GM21526 (cell line): ENCODE results near the gene SFR1.

Experiments
- ATAC-seq: cut with Tn5 transposase; IDR thresholded peaks from one replicate; pipeline ENCODE4 v1.9.1; 2021; ENCODE audit warnings: moderate library complexity; ENCODE audit not compliant: unreplicated experiment, low FRiP score

SFR1 gene

DNA sequence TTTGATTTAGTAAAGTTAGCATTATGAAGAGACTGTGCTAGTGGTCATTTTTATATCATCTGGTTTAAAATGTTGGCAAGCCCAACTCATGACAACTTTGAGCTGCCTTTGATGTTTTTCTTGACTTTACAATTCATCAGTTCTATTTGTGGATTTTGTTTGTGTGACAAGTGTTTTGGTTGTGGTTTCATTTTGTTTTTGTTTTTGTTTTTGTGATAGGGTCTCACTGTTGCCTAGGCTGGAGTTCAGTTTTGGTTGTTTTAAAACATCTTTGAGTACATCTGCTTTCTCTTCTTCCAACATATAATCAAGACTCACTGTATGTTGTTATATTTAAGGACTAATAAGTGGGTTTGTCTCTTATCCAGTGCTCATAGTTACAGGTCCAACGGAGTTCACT is 17.6 kb upstream of the SFR1 start:
- no peak for ATAC-seq

DNA sequence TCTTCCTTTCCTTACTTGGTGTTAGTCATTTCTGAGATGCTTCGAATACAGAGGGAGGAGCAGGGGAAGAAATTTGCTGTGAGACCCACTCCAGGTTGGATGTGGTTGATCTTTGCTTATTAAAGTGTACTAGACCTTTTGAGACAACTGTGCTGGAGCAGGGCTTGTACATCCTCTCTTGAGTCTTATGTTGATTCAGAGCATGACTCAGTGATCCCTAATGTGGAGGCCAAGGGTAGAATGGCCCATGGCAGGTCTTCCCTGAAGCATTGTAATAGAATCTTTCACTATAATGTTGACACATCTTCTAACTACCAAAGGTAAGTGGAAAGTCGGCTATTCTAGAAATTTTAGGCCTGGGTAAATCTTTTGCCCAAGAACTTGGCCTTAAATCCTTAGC is 17.0 kb upstream of the SFR1 start:
- ATAC-seq, result no peak

DNA sequence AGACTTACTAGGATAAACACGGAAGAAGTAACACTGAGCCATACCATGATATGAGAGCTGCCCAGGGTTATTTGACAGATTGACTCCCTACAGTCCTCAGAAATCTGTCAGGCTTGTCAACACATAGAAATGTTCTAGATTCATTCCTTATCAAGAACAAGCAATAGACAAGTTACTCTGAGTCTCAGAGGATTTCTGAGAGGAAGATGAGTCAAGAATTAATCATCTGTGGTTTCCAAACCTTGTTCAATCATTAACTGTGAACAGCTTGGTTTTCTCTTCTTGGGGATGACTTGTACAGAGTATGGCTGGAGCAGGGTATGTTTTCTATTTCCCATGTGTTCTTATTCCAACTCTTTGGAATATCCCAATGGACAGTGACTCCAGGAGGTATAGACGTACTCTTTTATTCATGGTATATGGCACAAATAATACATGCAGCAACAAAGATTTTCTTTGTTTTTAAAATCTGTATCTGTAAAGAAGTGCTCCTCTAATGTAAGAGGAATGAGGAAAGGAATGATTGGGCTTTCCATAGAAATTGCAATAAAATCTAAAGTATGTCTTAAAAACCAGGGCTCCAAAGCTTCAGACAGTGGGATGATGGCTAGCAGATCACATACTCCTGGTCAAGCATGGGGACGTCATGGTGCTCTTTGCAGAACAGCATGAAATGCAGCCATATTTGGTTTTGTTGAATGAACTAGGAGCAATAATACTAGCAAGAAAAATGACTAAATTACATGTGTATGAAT is 11.9 kb upstream of the SFR1 start:
- ATAC-seq, result no peak

DNA sequence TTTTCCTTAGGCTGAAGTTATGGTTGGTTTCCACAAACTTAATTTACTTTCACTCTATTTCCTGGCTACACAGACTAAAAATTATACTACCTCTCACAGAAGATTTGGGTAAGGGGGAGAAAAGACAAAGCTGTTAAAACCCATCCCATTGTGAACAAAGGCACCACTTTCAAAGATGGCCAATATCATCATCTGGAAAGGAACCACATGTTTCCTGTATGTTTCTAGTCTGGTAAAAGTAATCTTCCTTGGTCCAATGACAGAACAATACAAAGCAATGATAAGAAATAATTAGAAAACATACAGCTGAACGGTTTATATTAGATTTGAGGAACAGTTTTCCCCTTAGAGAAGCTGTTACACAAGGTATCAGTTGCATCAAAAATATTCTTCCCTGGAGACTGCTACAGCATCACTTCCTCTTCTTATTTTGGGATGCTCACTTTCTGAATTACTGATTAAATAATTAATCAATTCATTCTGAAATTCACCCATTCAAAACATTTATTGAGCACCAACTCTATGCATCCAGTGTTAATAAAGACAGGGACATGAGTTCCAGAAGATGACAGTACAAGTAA is 8.5 kb upstream of the SFR1 start:
- ATAC-seq, result no peak

DNA sequence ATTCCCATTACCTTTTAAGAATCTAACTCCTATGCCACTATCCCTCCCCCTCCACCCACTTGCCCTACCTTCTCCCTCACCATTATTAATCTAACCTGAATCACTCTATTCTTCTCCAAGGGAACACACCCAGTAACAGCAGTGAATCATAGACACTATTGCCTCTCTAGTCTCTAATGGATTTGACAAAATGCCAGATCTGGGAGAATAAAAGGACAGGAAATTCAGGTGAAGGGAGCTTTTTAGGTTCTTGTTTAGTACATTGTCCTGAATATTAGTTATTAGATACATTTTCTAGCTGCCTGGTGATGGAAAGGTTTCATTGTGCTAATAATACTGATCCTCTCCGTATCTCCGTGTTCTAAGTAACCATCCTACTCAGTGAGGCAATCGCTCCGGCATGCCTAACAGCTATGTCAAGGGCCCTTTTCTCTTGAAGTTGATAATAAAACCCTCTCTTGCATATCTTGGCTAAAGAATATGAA is 4.1 kb upstream of the SFR1 start:
- ATAC-seq, result no peak

DNA sequence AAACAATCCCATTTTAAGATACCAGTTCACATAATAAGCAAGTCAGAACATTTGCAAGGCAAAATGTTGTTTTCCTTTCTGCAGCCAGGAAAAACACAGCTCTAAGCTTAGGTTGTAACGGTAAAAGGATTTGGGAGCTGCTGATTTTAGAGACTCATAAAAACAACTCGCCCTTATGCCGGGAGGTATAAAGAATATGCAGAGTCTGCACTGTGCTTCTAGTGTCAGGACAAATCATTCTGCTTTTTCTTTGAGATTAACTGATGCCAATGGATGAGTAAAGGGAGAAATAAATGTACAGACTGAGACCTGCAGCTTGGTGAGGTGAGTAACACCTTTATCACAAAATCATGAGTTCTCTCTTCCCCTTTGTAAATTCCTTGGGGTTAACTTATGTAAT is 2.0 kb upstream of the SFR1 start:
- ATAC-seq, result no peak

DNA sequence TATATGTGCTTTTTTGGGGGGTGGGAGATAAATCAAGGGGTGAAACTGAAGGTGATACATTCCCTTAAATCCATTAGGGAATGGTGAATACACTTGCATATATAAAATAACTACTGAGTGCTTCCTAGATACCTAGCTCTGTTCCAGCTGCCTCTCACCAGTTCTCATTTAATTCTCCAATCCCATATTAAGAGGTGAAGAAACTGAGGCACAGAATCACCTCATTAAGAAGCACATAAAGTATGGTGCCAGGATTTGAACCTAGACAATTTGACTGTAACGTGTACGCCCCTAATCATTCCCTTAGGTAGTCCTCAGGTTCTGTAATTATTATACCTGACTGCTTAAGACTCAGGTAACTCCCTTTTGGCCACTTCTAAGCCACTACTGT is 1.5 kb upstream of the SFR1 start:
- ATAC-seq, result no peak

DNA sequence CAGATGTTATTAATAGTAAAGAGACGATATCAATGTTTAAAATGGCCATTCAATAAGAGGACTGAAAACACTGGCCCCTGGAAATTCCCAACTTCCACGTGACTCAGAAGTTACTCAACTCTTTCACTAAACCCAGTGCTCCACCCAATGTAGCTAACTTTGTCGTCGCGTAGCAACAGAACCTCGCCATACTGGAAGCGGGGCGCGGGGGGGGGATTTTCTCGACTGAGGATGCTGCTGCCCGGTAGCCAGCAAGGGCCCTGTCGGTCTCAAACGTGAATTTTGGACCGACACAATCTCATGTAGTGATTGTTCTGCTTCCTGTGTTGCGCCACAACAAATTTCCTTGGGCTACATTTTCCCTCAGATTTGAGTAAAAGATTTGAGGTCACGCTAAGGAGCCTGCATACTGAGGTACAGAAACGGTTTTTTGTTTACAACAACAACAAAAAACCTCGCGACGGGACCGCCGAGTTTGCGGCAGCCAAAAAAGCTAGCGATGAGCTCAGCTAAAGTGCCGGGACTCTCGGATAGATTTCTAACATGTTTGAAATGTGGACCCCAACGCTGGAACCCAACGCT is 977 bp upstream of the SFR1 start:
- ATAC-seq, result peak; percentile 32

DNA sequence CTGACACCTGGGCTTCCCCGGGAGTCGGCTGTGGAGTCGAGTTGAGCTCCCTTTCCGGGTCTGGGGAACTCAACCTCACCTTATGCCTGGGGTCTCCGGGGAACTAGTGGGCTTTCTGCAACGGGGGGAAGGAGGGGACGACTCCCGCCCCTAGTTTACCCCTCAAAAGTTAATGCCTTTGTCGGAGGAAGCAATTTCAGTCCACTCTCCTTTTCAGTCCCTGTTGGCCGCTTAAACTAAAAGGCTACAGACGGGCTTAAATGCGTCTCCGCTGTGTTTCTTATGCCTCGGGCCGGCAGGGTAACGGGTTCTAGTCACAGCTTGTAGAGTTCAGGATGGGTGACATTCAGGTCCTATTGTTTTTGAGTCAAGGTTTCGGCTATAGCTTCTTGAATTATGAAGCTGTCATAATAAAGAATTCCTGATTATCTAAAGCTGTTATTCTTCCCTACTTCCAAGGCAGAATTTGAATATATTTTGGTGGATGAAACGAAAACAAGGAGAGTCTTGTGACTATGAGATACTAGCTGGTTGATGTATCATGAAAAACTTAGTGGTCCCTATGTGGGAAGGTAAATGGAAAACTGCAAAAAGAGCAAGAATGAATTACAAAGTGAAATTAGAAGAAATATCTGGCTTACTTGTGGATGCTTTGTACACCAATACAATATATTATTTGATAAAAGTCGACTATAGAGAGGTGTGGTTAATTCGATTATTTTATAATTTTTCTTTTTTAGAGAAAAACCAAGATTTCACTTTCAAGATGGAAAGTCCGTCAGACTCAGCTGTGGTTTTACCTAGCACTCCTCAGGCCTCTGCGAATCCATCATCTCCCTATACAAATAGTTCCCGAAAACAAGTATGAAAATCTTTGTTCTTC is 495 bp downstream of the SFR1 start:
- ATAC-seq, result peak; percentile 4

DNA sequence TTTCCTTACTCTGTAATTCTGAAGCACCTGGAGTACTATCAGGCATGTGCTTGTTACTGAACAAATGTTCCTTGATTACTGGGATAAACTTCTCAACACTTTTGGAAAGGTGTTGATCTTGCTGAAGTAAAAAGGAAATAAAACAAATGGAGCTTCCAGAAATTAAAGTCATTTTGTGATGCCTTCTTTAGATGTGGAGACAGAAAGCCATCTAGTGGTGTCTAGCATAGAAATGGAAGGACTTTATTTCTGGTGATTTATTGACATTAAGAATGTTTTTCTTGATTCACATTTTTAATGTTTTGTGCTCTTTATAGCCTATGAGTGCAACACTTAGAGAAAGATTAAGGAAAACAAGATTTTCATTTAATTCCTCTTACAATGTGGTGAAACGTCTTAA is 1.4 kb downstream of the SFR1 start:
- ATAC-seq, result no peak

DNA sequence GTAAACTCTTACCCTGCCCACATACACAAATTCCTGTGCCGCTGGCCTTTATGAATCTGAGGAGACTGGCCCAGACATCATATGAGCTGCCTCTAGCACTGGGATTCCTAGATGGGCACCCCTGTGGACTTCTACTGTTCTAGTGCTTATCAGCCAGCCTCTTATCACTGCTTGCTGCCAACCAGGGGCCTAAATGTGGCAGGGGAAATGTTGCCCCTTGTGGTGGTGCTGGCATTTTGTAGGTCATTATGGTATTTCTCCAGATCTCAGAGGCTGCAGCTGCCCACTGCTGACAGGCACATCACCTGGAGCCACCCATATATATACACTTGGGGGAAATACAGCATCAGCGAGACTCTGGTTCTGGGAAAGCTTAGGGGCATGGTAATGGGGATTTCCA is 5.4 kb downstream of the SFR1 start:
- ATAC-seq, result no peak

DNA sequence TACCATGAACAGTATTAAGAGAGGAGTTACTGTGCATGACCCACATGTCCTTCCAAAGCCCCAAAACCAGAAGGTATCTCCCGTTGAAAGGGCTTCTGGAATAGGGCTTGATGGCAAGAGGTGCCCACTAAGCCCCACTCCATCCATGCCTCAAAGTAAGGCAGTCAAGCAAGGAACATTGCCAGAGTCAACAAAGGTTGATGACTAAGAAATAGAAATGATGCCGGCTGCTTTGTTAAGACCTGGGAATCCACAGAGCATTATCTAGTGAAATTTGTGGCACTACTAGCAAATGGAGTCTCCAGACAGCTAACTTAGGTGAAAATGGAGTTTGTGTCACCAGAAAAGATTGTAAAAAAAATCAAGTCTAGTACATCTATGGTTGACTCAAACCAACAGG is 6.2 kb downstream of the SFR1 start:
- ATAC-seq, result no peak

DNA sequence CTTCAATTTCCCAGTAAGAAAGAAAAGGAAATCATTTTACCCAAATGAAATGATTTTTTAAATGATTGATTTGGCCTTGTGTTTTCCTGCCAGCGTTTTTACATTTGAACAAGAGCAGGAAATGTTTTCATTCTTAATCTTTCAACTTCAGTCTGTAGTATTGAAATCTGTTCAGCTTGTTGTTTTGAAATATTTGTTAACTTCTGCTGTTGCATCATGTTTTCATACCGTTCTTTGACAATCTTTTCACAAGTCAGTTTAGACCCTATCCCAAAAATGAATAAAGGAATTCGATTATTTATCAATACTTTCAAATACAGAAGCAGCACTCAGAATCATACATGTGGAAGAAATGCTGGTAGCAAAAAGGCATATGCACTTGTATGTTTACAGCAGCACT is 8.1 kb downstream of the SFR1 start:
- no peak for ATAC-seq

DNA sequence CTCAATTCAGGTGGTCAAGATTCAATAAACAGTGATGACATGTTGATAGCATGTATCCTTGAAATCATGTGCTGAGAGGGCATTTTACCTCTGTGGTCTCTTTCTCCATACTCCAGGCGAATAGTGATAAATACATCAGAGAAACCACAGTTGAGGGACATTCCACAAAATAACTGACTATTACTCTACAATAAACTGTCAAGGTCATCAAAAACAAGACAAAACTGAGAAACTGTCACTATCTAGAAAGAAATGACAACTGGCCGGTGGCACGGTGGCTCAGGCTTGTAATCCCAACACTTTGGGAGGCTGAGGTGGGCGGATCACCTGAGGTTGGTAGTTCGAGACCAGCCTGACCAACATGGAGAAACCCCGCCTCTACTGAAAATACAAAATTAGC is 16.2 kb downstream of the SFR1 start:
- no peak for ATAC-seq

DNA sequence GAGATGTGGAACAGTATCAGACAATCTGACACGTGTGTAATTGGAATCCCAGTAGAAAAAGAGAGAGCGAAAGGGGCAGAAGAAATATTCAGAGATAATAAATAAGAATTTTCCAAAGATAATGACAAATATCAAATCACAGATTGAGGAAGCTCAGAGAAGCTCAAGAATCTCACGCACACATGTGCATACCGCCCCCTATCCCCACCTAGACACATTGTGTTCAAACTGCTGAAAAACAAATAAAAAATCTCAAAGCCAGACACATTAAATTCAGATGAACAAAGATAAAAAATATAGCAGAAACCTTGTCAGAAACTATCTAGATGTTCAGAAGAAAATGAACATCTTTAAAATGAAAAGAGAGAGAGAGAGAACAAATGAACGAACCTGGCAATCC is 17.2 kb downstream of the SFR1 start:
- no peak for ATAC-seq

DNA sequence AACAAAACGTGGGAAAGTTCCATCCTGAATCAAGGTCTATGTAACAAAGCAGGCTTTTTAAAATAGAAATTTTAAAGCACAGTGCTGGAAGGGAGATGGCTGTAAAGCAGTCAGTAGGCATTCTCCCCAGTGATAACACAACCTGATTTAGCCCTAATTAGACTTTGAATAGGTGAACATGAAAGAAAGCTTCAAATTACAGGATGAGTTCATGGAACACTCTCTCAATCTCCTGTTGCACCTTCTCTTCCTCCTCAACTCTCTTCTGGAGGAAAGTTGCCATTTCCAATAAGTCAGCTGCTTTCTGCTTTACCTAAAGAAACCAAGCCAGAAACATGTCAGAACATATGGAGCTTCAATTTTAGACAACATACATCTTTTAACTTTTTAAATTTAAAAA is 20.1 kb downstream of the SFR1 start:
- ATAC-seq, result no peak

DNA sequence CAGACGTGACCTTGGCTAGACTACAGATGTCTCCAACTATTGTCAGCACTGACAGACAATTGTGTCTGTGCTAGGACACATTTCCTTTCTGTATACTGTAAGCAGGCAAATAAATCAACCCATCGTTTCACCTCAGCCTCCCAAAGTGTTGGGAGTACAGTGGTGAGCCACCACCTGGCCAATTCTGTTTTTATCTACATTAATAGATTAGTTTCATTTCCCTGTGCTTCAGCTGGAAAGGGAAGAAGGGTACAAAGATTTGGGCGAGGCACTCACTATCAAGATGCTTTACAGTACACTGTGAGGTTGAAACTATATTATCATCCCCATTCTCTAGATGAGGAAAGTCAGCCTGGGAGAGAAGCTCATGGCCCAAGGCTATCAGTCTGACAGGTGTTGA is 21.9 kb downstream of the SFR1 start:
- ATAC-seq, result no peak

DNA sequence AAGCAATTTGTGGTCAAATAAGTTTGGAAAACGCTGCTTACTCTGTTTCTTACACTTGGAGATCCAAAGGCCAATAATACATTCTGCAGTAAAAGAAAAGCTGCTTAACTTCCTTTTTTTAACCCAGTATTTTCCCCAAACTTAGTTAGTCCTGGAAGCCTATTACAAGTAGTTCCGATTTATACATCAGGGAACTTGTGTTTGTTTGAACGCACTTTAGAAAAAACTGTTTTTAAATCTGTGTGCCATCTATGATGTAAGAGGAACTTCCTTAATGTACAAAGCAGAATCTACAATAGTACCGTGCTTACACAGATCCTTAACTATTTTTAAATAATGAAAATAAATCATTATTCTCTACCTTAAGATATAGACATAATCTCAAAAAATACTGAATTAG is 23.0 kb downstream of the SFR1 start:
- no peak for ATAC-seq

DNA sequence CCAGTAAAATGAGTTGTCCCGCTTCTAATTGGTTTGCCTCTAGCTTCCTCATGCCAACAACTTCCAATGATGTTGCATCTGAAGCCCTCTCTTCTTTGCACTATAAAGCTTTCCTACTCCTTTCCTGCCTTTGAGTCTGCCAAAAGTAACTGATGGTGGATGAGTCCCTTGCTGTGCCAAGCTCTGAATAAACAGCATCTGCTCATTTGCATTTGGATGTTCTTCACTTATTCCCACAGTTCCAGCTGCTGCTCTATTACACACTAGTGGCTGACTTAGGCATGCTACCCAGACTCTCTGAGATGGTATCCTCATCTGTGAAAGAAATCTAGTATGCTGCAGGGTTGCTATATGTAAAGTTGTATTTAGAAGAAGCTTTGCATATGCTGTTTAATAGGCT is 24.9 kb downstream of the SFR1 start:
- no peak for ATAC-seq

DNA sequence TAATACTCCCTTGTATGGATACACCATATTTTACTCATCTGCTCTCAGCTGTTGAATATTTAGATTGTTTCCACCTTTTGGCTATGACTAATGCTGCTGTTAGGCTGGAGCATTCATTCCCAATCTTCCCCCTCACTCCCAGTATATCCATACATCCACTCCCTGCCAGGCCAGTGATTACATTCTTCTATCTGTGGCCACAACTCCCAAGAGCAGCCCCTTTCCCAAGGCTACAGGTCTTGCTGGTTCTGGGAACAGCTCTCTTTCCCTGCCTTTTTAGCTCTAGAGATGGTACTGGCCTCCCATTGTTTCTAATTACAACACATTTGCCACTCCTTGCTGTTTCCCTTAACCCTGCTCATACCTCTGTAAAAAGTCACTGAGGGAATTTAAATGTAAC is 28.2 kb downstream of the SFR1 start:
- ATAC-seq, result no peak

DNA sequence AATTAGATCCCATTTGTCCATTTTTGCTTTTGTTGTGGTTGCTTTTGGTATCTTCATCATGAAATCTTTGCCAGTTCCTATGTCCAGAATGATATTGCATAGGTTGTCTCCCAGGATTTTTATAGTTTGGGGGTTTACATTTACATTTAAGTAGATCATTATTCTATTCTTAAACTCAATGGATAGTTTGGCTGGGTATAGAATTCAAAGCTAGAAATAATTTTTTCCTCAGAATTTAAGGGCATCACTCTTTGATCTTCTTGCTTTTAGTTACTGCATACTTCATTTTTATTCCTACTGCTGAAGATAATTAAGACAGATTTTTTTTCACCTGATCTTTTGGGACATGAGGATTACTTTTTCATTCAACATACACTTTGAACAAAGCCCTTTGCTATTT is 29.8 kb downstream of the SFR1 start:
- no peak for ATAC-seq
